EH (cell line): ENCODE data around the gene PNMA8A.

Source experiments
- DNase-seq: peaks from one replicate; pipeline ENCODE4 v3.0.0-alpha.2; 2015; ENCODE audit warnings: low read depth

PNMA8A gene

GRCh38 chr19:46492841-46493235 is 21.5 kb upstream of the PNMA8A start:
- no peak for DNase-seq

- DNase-seq = no peak
Observed at GRCh38 chr19:46491975-46492682, 20.8 kb upstream of the PNMA8A start.

GRCh38 chr19:46490774-46491173 is 19.4 kb upstream of the PNMA8A start:
- no peak for DNase-seq

- peak; percentile 80 for DNase-seq
Observed at GRCh38 chr19:46489445-46490272, 18.3 kb upstream of the PNMA8A start.

GRCh38 chr19:46488551-46488950 is 17.2 kb upstream of the PNMA8A start:
- no peak for DNase-seq

GRCh38 chr19:46487802-46488445 is 16.6 kb upstream of the PNMA8A start:
- peak; percentile 74 for DNase-seq

- DNase-seq = no peak
Observed at GRCh38 chr19:46487178-46487801, 15.9 kb upstream of the PNMA8A start.

GRCh38 chr19:46486358-46486757 is 15.0 kb upstream of the PNMA8A start:
- DNase-seq = no peak

- no peak for DNase-seq
Observed at GRCh38 chr19:46484656-46485055, 13.3 kb upstream of the PNMA8A start.

- peak; percentile 54 for DNase-seq
Observed at GRCh38 chr19:46482631-46483030, 11.3 kb upstream of the PNMA8A start.

GRCh38 chr19:46481947-46482346 is 10.6 kb upstream of the PNMA8A start:
- peak; percentile 28 for DNase-seq

- no peak for DNase-seq
Observed at GRCh38 chr19:46481223-46481848, 10.0 kb upstream of the PNMA8A start.

GRCh38 chr19:46480415-46480814 is 9.1 kb upstream of the PNMA8A start:
- DNase-seq = peak; percentile 63

GRCh38 chr19:46478356-46478986 is 7.1 kb upstream of the PNMA8A start:
- peak; percentile 68 for DNase-seq

- DNase-seq = no peak
Observed at GRCh38 chr19:46475986-46476385, 4.6 kb upstream of the PNMA8A start.

GRCh38 chr19:46474211-46474610 is 2.8 kb upstream of the PNMA8A start:
- DNase-seq = no peak

- no peak for DNase-seq
Observed at GRCh38 chr19:46472592-46472991, 1.2 kb upstream of the PNMA8A start.

- DNase-seq = no peak
Observed at GRCh38 chr19:46471811-46472543, 614 bp upstream of the PNMA8A start.

- DNase-seq = no peak
Observed at GRCh38 chr19:46470376-46470775, 987 bp downstream of the PNMA8A start.

- DNase-seq = no peak
Observed at GRCh38 chr19:46469541-46470185, 1.7 kb downstream of the PNMA8A start.
